HG03064 (cell line): Measurements from ENCODE around the gene CDK4.
"Not testable (repeated sequence)": the region's sequence is repeated elsewhere in the genome, so short reads cannot be mapped to it uniquely, and the experiment has no call there.

ENCODE experiments used
- ATAC-seq: cut with Tn5 transposase; IDR thresholded peaks from one replicate; pipeline ENCODE4 v1.9.1; 2021; ENCODE audit warnings: low read depth; ENCODE audit not compliant: unreplicated experiment

The CDK4 gene

DNA sequence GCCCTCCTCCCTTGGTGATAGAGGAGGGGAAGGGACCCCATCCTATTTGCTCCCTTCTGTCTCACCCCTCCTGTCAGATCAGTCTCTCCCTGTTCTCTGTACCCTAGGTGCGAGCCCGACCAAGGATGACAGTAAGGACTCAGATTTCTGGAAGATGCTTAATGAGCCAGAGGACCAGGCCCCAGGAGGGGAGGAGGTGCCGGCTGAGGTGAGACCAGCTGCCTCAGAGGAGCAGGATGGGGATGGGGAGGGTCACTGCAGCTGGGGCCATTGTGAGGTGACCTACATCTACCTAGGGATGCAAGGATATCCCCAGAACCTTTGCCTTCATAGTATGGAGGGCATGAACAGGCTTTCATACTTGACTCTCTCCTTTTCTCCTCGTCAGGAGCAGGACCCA, 35.8 kb downstream of the CDK4 start:
- no peak for ATAC-seq

DNA sequence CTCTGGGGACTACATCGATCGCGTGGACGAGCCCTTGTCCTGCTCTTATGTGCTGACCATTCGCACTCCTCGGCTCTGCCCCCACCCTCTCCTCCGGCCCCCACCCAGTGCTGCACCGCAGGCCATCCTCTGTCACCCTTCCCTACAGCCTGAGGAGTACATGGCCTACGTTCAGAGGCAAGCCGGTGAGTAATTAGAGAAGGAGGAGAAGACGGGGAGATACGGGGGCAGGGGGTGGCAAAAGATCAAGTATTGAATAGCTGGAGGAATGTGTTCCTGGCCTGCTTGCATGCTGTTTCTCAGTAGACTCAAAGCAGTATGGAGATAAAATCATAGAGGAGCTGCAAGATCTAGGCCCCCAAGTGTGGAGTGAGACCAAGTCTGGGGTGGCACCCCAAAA, 36.3 kb downstream of the CDK4 start:
- no peak for ATAC-seq

DNA sequence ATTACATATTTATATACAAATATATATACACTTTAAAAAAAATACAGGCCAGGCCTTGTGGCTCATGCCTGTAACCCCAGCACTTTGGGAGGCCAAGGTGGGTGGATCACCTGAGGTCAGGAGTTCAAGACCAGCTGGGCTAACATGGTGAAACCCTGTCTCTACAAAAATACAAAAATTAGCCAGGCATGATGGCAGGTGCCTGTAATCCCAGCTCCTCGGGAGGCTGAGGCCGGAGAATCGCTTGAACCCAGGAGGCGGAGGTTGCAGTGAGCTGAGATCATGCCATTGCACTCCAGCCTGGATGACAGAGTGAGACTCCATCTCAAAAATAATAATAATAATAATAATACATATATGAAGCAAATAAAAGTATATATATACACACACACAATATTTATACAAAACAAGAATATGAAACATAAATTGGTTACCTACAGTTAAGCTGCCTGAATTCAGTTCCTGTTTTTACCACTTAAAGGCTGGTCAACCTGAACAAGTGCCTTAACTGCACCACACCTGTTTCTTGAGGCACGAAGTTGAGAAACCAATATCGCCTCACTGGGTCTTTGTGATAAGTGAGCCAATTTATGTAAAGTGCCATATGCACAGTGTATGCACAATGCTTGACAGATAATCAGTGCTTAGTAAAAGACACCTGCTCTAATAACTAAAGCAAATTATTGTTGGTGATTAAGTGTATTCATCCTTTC, 36.9 kb downstream of the CDK4 start:
- not testable (repeated sequence) for ATAC-seq

DNA sequence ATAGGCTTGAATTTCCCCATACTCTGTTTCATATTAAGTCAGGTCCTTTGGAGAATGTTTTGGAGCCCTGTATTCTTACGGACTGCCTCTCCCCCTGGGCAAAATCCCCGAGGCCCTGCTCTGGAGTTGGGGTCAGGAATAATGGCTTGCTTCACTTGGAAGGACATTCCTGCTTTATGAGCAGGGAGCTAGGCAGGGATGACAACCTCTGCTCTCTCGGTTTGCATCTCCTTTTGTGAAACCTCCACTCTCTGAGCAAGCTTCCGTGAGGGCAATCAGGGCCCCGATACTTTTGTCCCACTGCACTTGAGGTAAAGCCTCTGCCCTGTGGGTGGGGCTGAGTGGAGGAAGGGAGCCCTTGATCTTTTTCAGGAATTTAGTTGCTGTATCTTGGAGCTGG, 38.9 kb downstream of the CDK4 start:
- ATAC-seq: no peak

DNA sequence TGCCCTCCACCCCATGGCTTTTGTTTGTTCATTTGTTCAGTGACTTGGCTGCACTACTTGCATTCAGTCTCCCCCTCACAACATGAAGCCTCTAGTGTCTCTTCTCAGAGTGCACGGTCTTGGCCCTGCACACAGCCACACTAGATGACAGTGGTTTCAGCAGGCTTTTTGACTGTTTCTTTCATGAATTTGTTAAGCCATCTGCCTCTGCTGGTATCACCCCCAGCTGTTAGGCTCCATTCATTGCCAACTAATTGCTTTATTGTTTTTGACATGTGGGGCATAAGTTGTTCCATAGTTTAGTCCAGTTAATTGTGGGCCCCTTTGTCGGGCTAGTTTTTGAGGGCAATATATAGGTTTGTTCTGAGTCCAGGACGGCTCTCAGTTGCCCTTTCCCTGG, 39.4 kb downstream of the CDK4 start:
- no peak for ATAC-seq

DNA sequence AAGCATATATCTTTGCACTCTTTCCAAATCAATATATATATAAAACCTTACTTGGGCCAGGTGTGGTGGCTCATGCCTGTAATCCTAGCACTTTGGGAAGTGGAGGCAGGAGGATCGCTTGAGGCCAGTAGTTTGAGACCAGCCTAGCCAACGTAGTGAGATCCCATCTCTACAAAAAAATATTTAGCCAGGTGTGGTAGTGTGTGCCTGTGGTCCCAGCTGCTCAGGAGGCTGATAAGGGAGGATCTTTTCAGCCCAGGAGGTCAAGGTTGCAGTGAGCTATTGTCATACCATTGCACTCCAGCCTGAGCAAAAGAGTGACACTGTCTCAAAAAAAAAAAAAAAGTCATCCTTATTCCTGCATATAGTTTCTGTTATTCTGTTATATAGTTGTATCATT, 43.8 kb downstream of the CDK4 start:
- ATAC-seq: no peak

DNA sequence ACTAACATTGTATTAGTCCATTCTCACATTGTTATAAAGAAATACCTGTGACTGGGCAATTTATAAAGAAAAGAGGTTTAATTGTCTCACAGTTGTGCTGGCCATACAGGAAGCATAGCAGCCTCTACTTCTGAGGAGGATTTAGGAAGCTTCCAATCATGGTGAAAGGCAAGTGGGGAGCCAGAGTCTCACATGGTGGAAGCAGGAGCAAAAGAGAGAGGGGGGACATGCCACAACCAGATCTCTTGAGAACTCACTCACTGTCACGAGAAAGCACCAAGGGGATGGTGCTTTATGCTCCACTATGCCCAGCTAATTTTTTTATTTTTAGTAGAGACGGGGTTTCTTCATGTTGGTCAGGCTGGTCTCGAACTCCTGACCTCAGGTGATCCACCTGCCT, 44.9 kb downstream of the CDK4 start:
- no peak for ATAC-seq

DNA sequence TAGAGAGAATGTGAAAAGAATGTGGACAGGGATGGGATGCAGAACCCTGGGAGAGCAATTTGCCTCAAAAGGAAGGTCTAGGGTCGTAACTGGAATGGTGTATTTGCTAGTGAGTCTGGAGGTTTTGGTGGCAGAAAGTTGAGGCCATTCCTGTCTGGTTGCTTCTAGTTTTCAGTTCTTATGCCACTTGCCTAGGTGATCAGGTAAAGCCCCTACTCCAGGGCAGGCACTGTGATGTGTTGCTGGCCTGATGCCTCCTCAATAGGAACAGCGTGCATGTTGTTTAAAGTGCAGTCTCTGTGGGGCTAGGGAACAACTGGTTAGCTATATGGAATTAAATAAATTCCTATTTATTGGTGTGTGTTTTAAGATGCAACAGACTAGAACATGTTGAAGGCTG, 51.8 kb downstream of the CDK4 start:
- no peak for ATAC-seq

DNA sequence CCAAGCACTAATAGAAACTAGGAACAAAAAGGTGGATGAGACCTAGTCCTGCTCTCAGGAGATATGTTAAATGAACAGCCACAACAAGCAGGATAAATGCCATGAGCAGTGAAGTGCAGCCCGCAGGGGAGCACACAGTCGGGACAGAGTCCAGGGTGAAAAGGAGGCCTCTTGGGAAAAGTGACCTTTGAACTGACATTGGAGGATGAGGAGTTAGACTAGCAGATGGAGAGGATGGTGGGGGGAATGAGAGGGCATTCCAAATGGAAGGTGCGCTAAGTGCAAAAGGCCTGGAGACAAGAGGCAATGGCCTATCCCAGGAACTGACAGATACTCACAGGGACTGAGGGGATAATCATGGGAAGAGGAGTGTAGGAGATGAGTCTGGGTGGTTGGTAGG, 53.7 kb downstream of the CDK4 start:
- no peak for ATAC-seq
